ENCODE measurements around the gene SH3GL1.

The SH3GL1 gene

GRCh38 chr19:4313847-4314490 is 86.4 kb downstream of the SH3GL1 start:
- no peak for DNase-seq

Measured in stimulated activated naive CD4-positive, alpha-beta T cell (primary cell).